Duodenal mucosa (tissue), 2 donors: ENCODE data around the gene POMGNT1.
A peak's percentile ranks its signal among the peaks of the same experiment; 100 is the strongest.

Source experiments
- H3K27ac ChIP-seq: one replicate; pipeline ENCODE4 v1.7.0; 2013; ENCODE audit warnings: low read depth, low read length
- H3K27me3 ChIP-seq, 2 donors: one replicate each; pipeline ENCODE4 v1.7.0; 2013; ENCODE audit warnings: low read length in 2 of 2, control low read depth in 1 of 2; ENCODE audit not compliant: insufficient read depth in 2 of 2, control insufficient read depth in 1 of 2
- H3K36me3 ChIP-seq, 2 donors: one replicate each; pipeline ENCODE4 v1.7.0; 2013; ENCODE audit warnings: low read length in 2 of 2, control low read depth in 1 of 2; ENCODE audit not compliant: insufficient read depth in 2 of 2, control insufficient read depth in 1 of 2
- H3K4me1 ChIP-seq, 2 donors: one replicate each; pipeline ENCODE4 v1.7.0; 2013; ENCODE audit warnings: low read length in 2 of 2, control low read depth in 1 of 2; ENCODE audit not compliant: insufficient read depth in 2 of 2, control insufficient read depth in 1 of 2
- H3K4me3 ChIP-seq, 2 donors: one replicate each; pipeline ENCODE4 v1.7.0; 2013; ENCODE audit warnings: low read length in 2 of 2, low read depth in 1 of 2
- H3K9ac ChIP-seq, 2 donors: one replicate each; pipeline ENCODE4 v1.7.0; 2013; ENCODE audit warnings: low read length in 2 of 2, low read depth in 1 of 2
- H3K9me3 ChIP-seq, 2 donors: one replicate each; pipeline ENCODE4 v1.7.0; 2013; ENCODE audit warnings: low read length in 2 of 2, control low read depth in 1 of 2; ENCODE audit not compliant: control insufficient read depth in 1 of 2

Gene POMGNT1

GRCh38 chr1:46211051-46211450 is 12.8 kb upstream of the POMGNT1 start:
- Histone ChIP-seq H3K27ac (no peak overlapping the region), H3K36me3 (no peaks in the 10 kb centered on the region), H3K4me1 (no peaks in the 10 kb centered on the region), H3K4me3 (no peak overlapping the region), H3K9ac (no peak overlapping the region), H3K9me3 (no peaks in the 10 kb centered on the region), H3K27me3 (no peaks in the 10 kb centered on the region)

GRCh38 chr1:46210561-46210960 is 12.3 kb upstream of the POMGNT1 start:
- no peak overlapping the region for H3K9ac ChIP-seq

GRCh38 chr1:46206399-46206798 is 8.2 kb upstream of the POMGNT1 start:
- Histone ChIP-seq H3K9me3 (no peaks in the 10 kb centered on the region), H3K27me3 (no peaks in the 10 kb centered on the region), H3K4me3 (no peak overlapping the region), H3K9ac (no peak overlapping the region), H3K36me3 (no peaks in the 10 kb centered on the region), H3K27ac (no peak overlapping the region), H3K4me1 (peaks cover 9 to 13% of the 10 kb centered on the region in 2 donors)

More at GRCh38 chr1:46210561-46210960, 12.3 kb upstream of the POMGNT1 start:
- Histone ChIP-seq H3K4me1 (peaks cover 0 to 3% of the 10 kb centered on the region in 2 donors), H3K36me3 (no peaks in the 10 kb centered on the region), H3K9me3 (no peaks in the 10 kb centered on the region), H3K27me3 (no peaks in the 10 kb centered on the region), H3K27ac (no peak overlapping the region), H3K4me3 (no peak overlapping the region)

- Histone ChIP-seq H3K36me3 (no peaks in the 10 kb centered on the region), H3K4me3 (no peak overlapping the region), H3K9ac (no peak overlapping the region), H3K27ac (no peak overlapping the region), H3K27me3 (no peaks in the 10 kb centered on the region), H3K4me1 (peaks cover 9 to 13% of the 10 kb centered on the region in 2 donors), H3K9me3 (no peaks in the 10 kb centered on the region)
These were observed 7.6 kb upstream of the POMGNT1 start for GRCh38 chr1:46205791-46206190.

GRCh38 chr1:46205141-46205540 is 6.9 kb upstream of the POMGNT1 start:
- peak overlapping the region in 1 of 2 donors; percentile 2 for H3K9ac ChIP-seq
- no peaks in the 10 kb centered on the region for H3K27me3 ChIP-seq
- H3K4me1 ChIP-seq: peaks cover 9 to 13% of the 10 kb centered on the region in 2 donors
- H3K4me3 ChIP-seq: no peak overlapping the region
- H3K36me3 ChIP-seq: no peaks in the 10 kb centered on the region
- no peak overlapping the region for H3K27ac ChIP-seq
- no peaks in the 10 kb centered on the region for H3K9me3 ChIP-seq

- peaks cover 11 to 13% of the 10 kb centered on the region in 2 donors for H3K4me1 ChIP-seq
- H3K9ac ChIP-seq: no peak overlapping the region
- H3K9me3 ChIP-seq: no peaks in the 10 kb centered on the region
- no peaks in the 10 kb centered on the region for H3K27me3 ChIP-seq
- H3K27ac ChIP-seq: no peak overlapping the region
- H3K36me3 ChIP-seq: no peaks in the 10 kb centered on the region
- H3K4me3 ChIP-seq: peak overlapping the region in 1 of 2 donors; percentile 74
These were observed 6.1 kb upstream of the POMGNT1 start for GRCh38 chr1:46204406-46204742.

GRCh38 chr1:46203738-46204405 is 5.6 kb upstream of the POMGNT1 start:
- Histone ChIP-seq H3K4me3 (peak overlapping the region; percentile 69 to 74), H3K4me1 (peaks cover 14 to 17% of the 10 kb centered on the region in 2 donors), H3K9me3 (no peaks in the 10 kb centered on the region), H3K9ac (peak overlapping the region; percentile 25 to 39), H3K36me3 (no peaks in the 10 kb centered on the region), H3K27me3 (no peaks in the 10 kb centered on the region), H3K27ac (peak overlapping the region; percentile 56)

- Histone ChIP-seq H3K4me1 (peaks cover 30 to 32% of the 10 kb centered on the region in 2 donors), H3K4me3 (peak overlapping the region in 1 of 2 donors; percentile 21), H3K27me3 (no peaks in the 10 kb centered on the region), H3K9ac (peak overlapping the region in 1 of 2 donors; percentile 81), H3K9me3 (no peaks in the 10 kb centered on the region), H3K27ac (no peak overlapping the region), H3K36me3 (peaks cover 0 to 20% of the 10 kb centered on the region in 2 donors)
These were observed 1.1 kb upstream of the POMGNT1 start for GRCh38 chr1:46199233-46199749.

GRCh38 chr1:46197560-46197963 is 672 bp downstream of the POMGNT1 start:
- H3K4me3 ChIP-seq: peak overlapping the region; percentile 89 to 93
- no peaks in the 10 kb centered on the region for H3K27me3 ChIP-seq
- no peaks in the 10 kb centered on the region for H3K9me3 ChIP-seq
- H3K9ac ChIP-seq: peak overlapping the region; percentile 63 to 90
- peak overlapping the region; percentile 2 for H3K27ac ChIP-seq
- H3K4me1 ChIP-seq: peaks cover 22 to 23% of the 10 kb centered on the region in 2 donors
- peaks cover 11 to 37% of the 10 kb centered on the region in 2 donors for H3K36me3 ChIP-seq

GRCh38 chr1:46196609-46197008 is 1.6 kb downstream of the POMGNT1 start:
- Histone ChIP-seq H3K4me3 (no peak overlapping the region), H3K27ac (no peak overlapping the region), H3K4me1 (peaks cover 22 to 23% of the 10 kb centered on the region in 2 donors), H3K9ac (no peak overlapping the region), H3K36me3 (peaks cover 19 to 45% of the 10 kb centered on the region in 2 donors), H3K9me3 (no peaks in the 10 kb centered on the region), H3K27me3 (no peaks in the 10 kb centered on the region)
